ENCODE measurements around the gene RAC3. TPM values are rescaled to one million over a fixed set of nuclear protein-coding genes. Genes with fewer than 3 reads are reported as not detected.

The RAC3 gene
- total RNA-seq, 1 experiment from 2014 or later, result 22.1 TPM

- no peak for DNase-seq (ENCODE audit: low read depth)
- in situ Hi-C loops (cut with HindIII; ENCODE audit: low pct_unique_long_range_greater_than_20kb, low sequenced_read_pairs), result no loop called here
These were observed 20.6 kb upstream of the RAC3 start for GRCh38 chr17:82010575-82011525.

- DNase-seq (ENCODE audit: low read depth), result no peak
- in situ Hi-C loops (cut with HindIII; ENCODE audit: low pct_unique_long_range_greater_than_20kb, low sequenced_read_pairs), result no loop called here
These were observed 19.8 kb upstream of the RAC3 start for GRCh38 chr17:82011617-82012187.

- DNase-seq (ENCODE audit: low read depth), result no peak
- in situ Hi-C loops (cut with HindIII; ENCODE audit: low pct_unique_long_range_greater_than_20kb, low sequenced_read_pairs), result no loop called here
These were observed 19.2 kb upstream of the RAC3 start for GRCh38 chr17:82012261-82012639.

- in situ Hi-C loops (cut with HindIII; ENCODE audit: low pct_unique_long_range_greater_than_20kb, low sequenced_read_pairs), result no loop called here
- DNase-seq (ENCODE audit: low read depth), result no peak
These were observed 18.7 kb upstream of the RAC3 start for GRCh38 chr17:82012640-82013295.

GRCh38 chr17:82013341-82013740 is 18.1 kb upstream of the RAC3 start:
- in situ Hi-C loops (cut with HindIII; ENCODE audit: low pct_unique_long_range_greater_than_20kb, low sequenced_read_pairs), result no loop called here
- DNase-seq (ENCODE audit: low read depth), result no peak

GRCh38 chr17:82013772-82014321 is 17.6 kb upstream of the RAC3 start:
- in situ Hi-C loops (cut with HindIII; ENCODE audit: low pct_unique_long_range_greater_than_20kb, low sequenced_read_pairs), result no loop called here
- DNase-seq (ENCODE audit: low read depth), result no peak

GRCh38 chr17:82014432-82014831 is 17.0 kb upstream of the RAC3 start:
- DNase-seq (ENCODE audit: low read depth), result no peak
- in situ Hi-C loops (cut with HindIII; ENCODE audit: low pct_unique_long_range_greater_than_20kb, low sequenced_read_pairs), result no loop called here

- DNase-seq (ENCODE audit: low read depth), result no peak
- in situ Hi-C loops (cut with HindIII; ENCODE audit: low pct_unique_long_range_greater_than_20kb, low sequenced_read_pairs), result no loop called here
These were observed 16.5 kb upstream of the RAC3 start for GRCh38 chr17:82014971-82015310.

- in situ Hi-C loops (cut with HindIII; ENCODE audit: low pct_unique_long_range_greater_than_20kb, low sequenced_read_pairs), result no loop called here
- no peak for DNase-seq (ENCODE audit: low read depth)
These were observed 16.0 kb upstream of the RAC3 start for GRCh38 chr17:82015311-82015971.

- in situ Hi-C loops (cut with HindIII; ENCODE audit: low pct_unique_long_range_greater_than_20kb, low sequenced_read_pairs), result no loop called here
- no peak for DNase-seq (ENCODE audit: low read depth)
These were observed 15.2 kb upstream of the RAC3 start for GRCh38 chr17:82016061-82016874.

- no peak for DNase-seq (ENCODE audit: low read depth)
- in situ Hi-C loops (cut with HindIII; ENCODE audit: low pct_unique_long_range_greater_than_20kb, low sequenced_read_pairs), result no loop called here
These were observed 14.5 kb upstream of the RAC3 start for GRCh38 chr17:82016875-82017459.

GRCh38 chr17:82017612-82018151 is 13.8 kb upstream of the RAC3 start:
- in situ Hi-C loops (cut with HindIII; ENCODE audit: low pct_unique_long_range_greater_than_20kb, low sequenced_read_pairs), result no loop called here
- no peak for DNase-seq (ENCODE audit: low read depth)

- in situ Hi-C loops (cut with HindIII; ENCODE audit: low pct_unique_long_range_greater_than_20kb, low sequenced_read_pairs), result no loop called here
- DNase-seq (ENCODE audit: low read depth), result no peak
These were observed 13.1 kb upstream of the RAC3 start for GRCh38 chr17:82018152-82018988.

- in situ Hi-C loops (cut with HindIII; ENCODE audit: low pct_unique_long_range_greater_than_20kb, low sequenced_read_pairs), result no loop called here
- DNase-seq (ENCODE audit: low read depth), result no peak
These were observed 12.3 kb upstream of the RAC3 start for GRCh38 chr17:82018989-82019689.

GRCh38 chr17:82019690-82020571 is 11.5 kb upstream of the RAC3 start:
- peak; percentile 31 for DNase-seq (ENCODE audit: low read depth)
- in situ Hi-C loops (cut with HindIII; ENCODE audit: low pct_unique_long_range_greater_than_20kb, low sequenced_read_pairs), result no loop called here
